ENCODE measurements around the gene KRT74.

- TF ChIP-seq CTCF (IDR thresholded peaks at IDR 0.05; ENCODE audit: borderline replicate concordance, extremely low read depth, low read length, poor library complexity, severe bottlenecking) (no peak), EZH2 (IDR thresholded peaks at IDR 0.05; ENCODE audit: borderline replicate concordance, low read depth, low read length, severe bottlenecking) (no peak)
These were observed 7.4 kb upstream of the KRT74 start for GRCh38 chr12:52581066-52581465.
